H1 (cell line): ENCODE measurements around the gene ADIPOR2. TPM values are rescaled to one million over a fixed set of nuclear protein-coding genes. Genes with fewer than 3 reads are reported as not detected.

ENCODE experiments used
- CTCF ChIA-PET: fragments of 300-600 bp; sonication (Branson Sonifier 250); formaldehyde crosslinking; loops from one replicate; lab custom pipeline; 2021; ENCODE audit not compliant: partially characterized antibody; lab: Charles Lee
- POLR2A ChIA-PET: fragments of 300-600 bp; sonication (Branson Sonifier 250); formaldehyde crosslinking; loops from one replicate; lab custom pipeline; 2021; ENCODE audit warnings: inconsistent platforms; ENCODE audit not compliant: partially characterized antibody; lab: Charles Lee
- DNase-seq, 2 experiments: peaks; one replicate each; pipeline versions ENCODE4 v3.0.0 to v3.0.0-alpha.2; 2010 to 2022; ENCODE audit warnings: low spot score in 2 of 2, low read depth in 1 of 2, mixed read lengths in 1 of 2
- FAIRE-seq: peaks from 2 replicates; lab custom pipeline; 2011; peaks lifted over from hg19 to GRCh38; lab: Jason Lieb, UNC
- H2AFZ ChIP-seq: 2 replicates; pipeline ENCODE4 v1.8.1; 2012; ENCODE audit warnings: low read length, inconsistent platforms
- H2AK5ac ChIP-seq: 2 replicates; pipeline ENCODE4 v1.6.1; 2013; ENCODE audit warnings: low read depth, low read length
- H2BK120ac ChIP-seq: replicated peaks from 2 replicates; pipeline ENCODE3; 2013; ENCODE audit warnings: low read depth, low read length, inconsistent platforms
- H2BK12ac ChIP-seq: 2 replicates; pipeline ENCODE4 v1.6.1; 2013; ENCODE audit warnings: low read depth, low read length
- H2BK15ac ChIP-seq: 2 replicates; pipeline ENCODE4 v1.6.1; 2013; ENCODE audit warnings: low read length
- H2BK20ac ChIP-seq: 2 replicates; pipeline ENCODE4 v1.6.1; 2013; ENCODE audit warnings: low read length
- H2BK5ac ChIP-seq: 2 replicates; pipeline ENCODE4 v1.6.1; 2013; ENCODE audit warnings: low read depth, low read length
- H3K14ac ChIP-seq: 2 replicates; pipeline ENCODE4 v1.6.1; 2013; ENCODE audit warnings: inconsistent platforms; ENCODE audit not compliant: insufficient read length
- H3K18ac ChIP-seq: 2 replicates; pipeline ENCODE4 v1.6.1; 2013; ENCODE audit warnings: low read length; ENCODE audit errors: extremely low read depth
- H3K23ac ChIP-seq: 2 replicates; pipeline ENCODE4 v1.6.1; 2013; ENCODE audit warnings: inconsistent platforms; ENCODE audit not compliant: insufficient read length
- H3K23me2 ChIP-seq: 2 replicates; pipeline ENCODE4 v1.6.1; 2013; ENCODE audit warnings: low read depth, low read length
- H3K27ac ChIP-seq: 2 replicates; pipeline ENCODE4 v1.6.1; 2011; ENCODE audit warnings: low read depth, low read length, inconsistent platforms
- H3K27me3 ChIP-seq, 4 experiments: replicated peaks in 1 of 4; 1 replicate in 1 of 4; 2 replicates in 3 of 4; pipeline versions ENCODE4 v1.6.1 to v1.8.1; 2011 to 2013; ENCODE audit warnings: low read length in 3 of 4, mild to moderate bottlenecking in 3 of 4, inconsistent platforms in 2 of 4, mixed read lengths in 2 of 4, moderate library complexity in 1 of 4; ENCODE audit not compliant: control insufficient read depth in 3 of 4, insufficient read depth in 3 of 4; ENCODE audit errors: extremely low read depth in 1 of 4
- H3K36me3 ChIP-seq, 4 experiments: 2 replicates each; pipeline versions ENCODE4 v1.6.1 to v1.8.1; 2011 to 2013; ENCODE audit warnings: mild to moderate bottlenecking in 4 of 4, low read length in 3 of 4, moderate library complexity in 2 of 4, control low read depth in 1 of 4, inconsistent platforms in 1 of 4; ENCODE audit not compliant: insufficient read depth in 4 of 4, control insufficient read depth in 2 of 4
- H3K4ac ChIP-seq: replicated peaks from 2 replicates; pipeline ENCODE3; 2013; ENCODE audit warnings: low read length, low read depth, mixed read lengths, inconsistent platforms; ENCODE audit not compliant: insufficient read length
- H3K4me1 ChIP-seq, 4 experiments: replicated peaks in 1 of 4; 1 replicate in 1 of 4; 2 replicates in 3 of 4; pipeline versions ENCODE4 v1.6.1 to v1.8.1; 2011 to 2013; ENCODE audit warnings: low read length in 3 of 4, inconsistent platforms in 2 of 4, mixed read lengths in 1 of 4; ENCODE audit not compliant: insufficient read depth in 4 of 4, control insufficient read depth in 3 of 4
- H3K4me2 ChIP-seq, 2 experiments: 2 replicates each; pipeline versions ENCODE4 v1.6.1 to v1.8.1; 2011 to 2013; ENCODE audit warnings: low read depth in 2 of 2, low read length in 2 of 2, control low read depth in 1 of 2, inconsistent platforms in 1 of 2, mild to moderate bottlenecking in 1 of 2; ENCODE audit not compliant: insufficient read depth in 1 of 2
- H3K4me3 ChIP-seq, 4 experiments: fragments of 200-600, 300-600 bp in 1 of 4; sonication (generic), shearing (Covaris generic), sonication (Bioruptor Twin) in 1 of 4; 2 replicates each; pipeline versions ENCODE4 v1.5.1 to v1.8.1; 2011 to 2016; ENCODE audit warnings: low read length in 4 of 4, low read depth in 3 of 4, control low read depth in 2 of 4, inconsistent platforms in 2 of 4, mild to moderate bottlenecking in 2 of 4, mixed read lengths in 1 of 4, moderate library complexity in 1 of 4; ENCODE audit not compliant: insufficient read depth in 2 of 4; ENCODE audit errors: extremely low read depth in 1 of 4
- H3K56ac ChIP-seq: replicated peaks from 2 replicates; pipeline ENCODE3; 2013; ENCODE audit warnings: low read depth, mild to moderate bottlenecking, mixed read lengths, low read length, inconsistent platforms; ENCODE audit not compliant: insufficient read length
- H3K79me1 ChIP-seq: 2 replicates; pipeline ENCODE4 v1.6.1; 2013; ENCODE audit warnings: low read depth, low read length, control low read depth
- H3K79me2 ChIP-seq, 2 experiments: 2 replicates each; pipeline versions ENCODE4 v1.6.1 to v1.8.1; 2012 to 2013; ENCODE audit warnings: low read length in 2 of 2, mild to moderate bottlenecking in 2 of 2, inconsistent platforms in 1 of 2; ENCODE audit not compliant: insufficient read depth in 2 of 2, control insufficient read depth in 1 of 2
- H3K9ac ChIP-seq, 4 experiments: replicated peaks in 1 of 4; 1 replicate in 1 of 4; 2 replicates in 3 of 4; pipeline versions ENCODE4 v1.6.1 to v1.8.1; 2011 to 2013; ENCODE audit warnings: low read depth in 3 of 4, low read length in 3 of 4, control low read depth in 2 of 4, mild to moderate bottlenecking in 2 of 4, moderate library complexity in 2 of 4, inconsistent platforms in 1 of 4; ENCODE audit errors: extremely low read depth in 1 of 4
- H3K9me3 ChIP-seq, 2 experiments: 2 replicates each; pipeline versions ENCODE4 v1.6.1 to v1.8.1; 2012 to 2013; ENCODE audit warnings: mild to moderate bottlenecking in 2 of 2, moderate library complexity in 2 of 2, control low read depth in 1 of 2, inconsistent platforms in 1 of 2, low read depth in 1 of 2, low read length in 1 of 2, mixed read lengths in 1 of 2; ENCODE audit not compliant: insufficient read depth in 2 of 2
- H4K20me1 ChIP-seq, 2 experiments: replicated peaks in 1 of 2; 2 replicates each; pipeline versions ENCODE3 to v1.8.1; 2011 to 2013; ENCODE audit warnings: inconsistent platforms in 2 of 2, low read length in 2 of 2, mild to moderate bottlenecking in 1 of 2; ENCODE audit not compliant: insufficient read depth in 2 of 2, control insufficient read depth in 1 of 2
- H4K5ac ChIP-seq: 2 replicates; pipeline ENCODE4 v1.6.1; 2013; ENCODE audit warnings: low read length, low read depth, mixed read lengths, inconsistent platforms; ENCODE audit not compliant: insufficient read length
- H4K8ac ChIP-seq: 2 replicates; pipeline ENCODE4 v1.8.0; 2013; ENCODE audit warnings: mild to moderate bottlenecking, moderate library complexity, low read length, inconsistent platforms; ENCODE audit not compliant: insufficient read depth; ENCODE audit errors: extremely low read depth
- H4K91ac ChIP-seq: replicated peaks from 2 replicates; pipeline ENCODE3; 2013; ENCODE audit warnings: low read length, mixed read lengths, inconsistent platforms; ENCODE audit not compliant: insufficient read length
- BRCA1 ChIP-seq: IDR thresholded peaks from 2 replicates; pipeline ENCODE4 v1.6.1; 2012; ENCODE audit warnings: low read depth, low read length, improper control_type of control experiment
- NRF1 ChIP-seq: IDR thresholded peaks from 2 replicates; pipeline ENCODE4 v1.6.1; 2011; ENCODE audit warnings: mild to moderate bottlenecking, low read depth, low read length, improper control_type of control experiment
- POLR2A ChIP-seq, 2 experiments: IDR thresholded peaks; 1 replicate in 1 of 2; 2 replicates in 1 of 2; pipeline ENCODE4 v1.6.1; 2011; ENCODE audit warnings: low read depth in 2 of 2, low read length in 2 of 2, mild to moderate bottlenecking in 2 of 2; ENCODE audit errors: control extremely low read depth in 1 of 2
- SP1 ChIP-seq: IDR thresholded peaks from 2 replicates; pipeline ENCODE4 v1.6.1; 2011; ENCODE audit warnings: low read depth, low read length
- SP2 ChIP-seq: IDR thresholded peaks from 2 replicates; pipeline ENCODE4 v1.6.1; 2012; ENCODE audit warnings: mild to moderate bottlenecking, low read length, inconsistent platforms
- TAF1 ChIP-seq: IDR thresholded peaks from 2 replicates; pipeline ENCODE4 v1.6.1; 2011; ENCODE audit warnings: mild to moderate bottlenecking, low read depth, low read length
- WGBS, 2 experiments: shearing (Covaris generic) in 1 of 2; methylation state at CpG; one replicate each; pipeline versions ENCODE4 v1.1.6 to v1.1.7; 2013 to 2015; ENCODE audit warnings: low lambda C conversion rate in 2 of 2, mixed read lengths in 2 of 2, inconsistent platforms in 1 of 2, low coverage in 1 of 2, missing lambda C conversion rate in 1 of 2; ENCODE audit not compliant: insufficient replicate concordance in 2 of 2, insufficient coverage in 1 of 2, insufficient read length in 1 of 2; ENCODE audit errors: extremely low coverage in 1 of 2, missing lambda C conversion rate in 1 of 2; 5-methylcytosine and 5-hydroxymethylcytosine counted together
- polyA plus RNA-seq, 7 experiments: library from polyadenylated mRNA; depleted of rRNA in 3 of 7; stranded (reverse) in 5 of 7; unstranded in 2 of 7; fragments of >200 nt in 5 of 7; fragments of 200-250 nt in 2 of 7; gene quantifications; 1 replicate in 5 of 7; 2 replicates in 1 of 7; 4 replicates in 1 of 7; pipeline versions ENCODE4 v1.2.1 to v1.2.3, GENCODE V29; 2011 to 2013; ENCODE audit warnings: missing spikeins in 2 of 7, mixed read lengths in 2 of 7
- total RNA-seq: library from RNA; stranded (reverse); fragmentation: NEBNext Ultra II Directional; extraction: Animal tissue kit (Norgen Biotek cat#: 25700); gene quantifications from 2 replicates; pipeline ENCODE4 v1.2.1, GENCODE V29; 2021
- TF ChIP-seq, protein P1 (sequence below), 3 experiments: IDR thresholded peaks; 1 replicate in 2 of 3; 2 replicates in 1 of 3; pipeline versions ENCODE4 v1.5.1 to v1.6.1; 2011; ENCODE audit warnings: low read length in 3 of 3, mild to moderate bottlenecking in 3 of 3, inconsistent platforms in 2 of 3, low read depth in 1 of 3, moderate library complexity in 1 of 3; ENCODE audit not compliant: insufficient read depth in 1 of 3; ENCODE audit errors: control extremely low read depth in 1 of 3
- TF ChIP-seq, protein P2 (sequence below): IDR thresholded peaks from 2 replicates; pipeline ENCODE4 v1.6.1; 2011; ENCODE audit warnings: low read length, improper control_type of control experiment

Gene ADIPOR2
- total and polyA plus RNA-seq, 2 of the 8 experiments (the other 6 are each of a cell fraction or from before 2014, with no cell fraction given) = 17.5 to 50.8 TPM

DNA sequence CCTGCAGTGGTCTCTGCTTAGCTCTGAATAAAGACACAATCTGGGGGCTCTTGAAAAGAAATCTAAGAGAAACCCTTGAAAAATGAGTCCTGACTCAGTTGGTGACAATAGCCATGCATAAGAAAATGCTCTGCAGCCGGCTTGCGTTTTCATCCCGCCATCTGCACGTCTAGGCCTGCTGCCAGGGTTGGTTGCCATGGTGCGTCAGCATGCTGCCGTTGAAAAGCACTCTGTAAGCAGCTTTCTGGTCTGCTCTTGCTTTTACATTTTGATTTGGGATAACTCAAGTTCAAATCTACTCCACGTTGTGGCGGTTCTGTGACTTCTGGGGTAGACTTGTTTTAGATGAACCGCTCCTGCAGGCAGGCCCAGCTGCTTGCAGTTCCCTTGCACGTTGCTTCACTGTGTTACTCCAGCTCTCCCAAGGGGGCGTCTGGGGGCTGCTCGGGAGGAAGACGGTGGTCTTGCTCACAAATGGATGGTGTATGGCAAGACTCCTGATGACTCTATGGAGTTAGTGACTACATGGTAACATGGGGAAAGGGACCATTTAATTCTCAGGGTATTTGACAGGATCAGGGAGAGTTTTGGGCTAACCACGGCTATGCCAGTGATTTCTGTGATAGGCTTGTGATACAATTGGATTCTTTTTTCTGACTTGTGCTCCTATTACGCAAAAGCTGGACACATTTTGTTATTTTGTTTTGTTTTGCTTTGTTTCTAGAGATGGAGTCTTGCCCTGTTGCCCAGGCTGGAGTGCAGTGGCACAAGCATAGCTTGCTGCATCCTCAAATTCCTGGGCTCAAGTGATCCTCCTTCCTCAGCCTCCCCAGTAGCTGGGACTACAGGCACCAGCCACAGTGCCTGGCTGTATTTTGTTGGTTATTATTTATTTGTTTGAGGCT, 46.1 kb upstream of the ADIPOR2 start:
- Histone ChIP-seq H4K5ac (no peak overlapping the region), H3K36me3 (no peaks in the 10 kb centered on the region), H2AFZ (no peak overlapping the region), H3K4ac (no peak overlapping the region), H3K4me2 (no peak overlapping the region), H3K9ac (no peak overlapping the region), H3K56ac (no peak overlapping the region), H2AK5ac (no peak overlapping the region), H3K9me3 (no peaks in the 10 kb centered on the region), H3K23ac (no peak overlapping the region), H4K8ac (no peak overlapping the region), H3K79me1 (no peaks in the 10 kb centered on the region), H3K4me1 (peaks cover 0 to 5% (median 0%) of the 10 kb centered on the region in 4 experiments; a peak in 2 of 7 replicates), H4K20me1 (no peaks in the 10 kb centered on the region), H3K18ac (no peak overlapping the region), H2BK12ac (no peak overlapping the region; the same call in 1 of the 2 replicates), H3K79me2 (no peaks in the 10 kb centered on the region), H3K4me3 (no peak overlapping the region), H3K23me2 (peaks cover 2% of the 10 kb centered on the region; the same call in 1 of the 2 replicates), H2BK20ac (no peak overlapping the region), H3K14ac (no peak overlapping the region), H3K27me3 (peaks cover 0 to 2% (median 1%) of the 10 kb centered on the region in 4 experiments; a peak in 2 of 7 replicates), H2BK15ac (no peak overlapping the region), H2BK5ac (no peak overlapping the region), H2BK120ac (no peak overlapping the region), H3K27ac (no peak overlapping the region), H4K91ac (no peak overlapping the region)
- WGBS, 2 experiments = 80% methylated on average over 15 of the region's 15 CpGs; no CpG with 5 or more reads in 1 of the 2 experiments
- POLR2A ChIA-PET = interaction anchor here (0.8 kb wide), 1 partner anchor 128 kb away, joined by 3 read pairs; no protein-coding TSS in a partner anchor
- no peak for FAIRE-seq
- DNase-seq = no peak
- CTCF ChIA-PET = interaction anchor here (0.9 to 18.8 kb wide), 9 partner anchors 8 to 295 kb away, joined by 3 to 265 read pairs (median 9); partner anchors contain the start of gene WNT5B
- TF ChIP-seq, protein P1, sequence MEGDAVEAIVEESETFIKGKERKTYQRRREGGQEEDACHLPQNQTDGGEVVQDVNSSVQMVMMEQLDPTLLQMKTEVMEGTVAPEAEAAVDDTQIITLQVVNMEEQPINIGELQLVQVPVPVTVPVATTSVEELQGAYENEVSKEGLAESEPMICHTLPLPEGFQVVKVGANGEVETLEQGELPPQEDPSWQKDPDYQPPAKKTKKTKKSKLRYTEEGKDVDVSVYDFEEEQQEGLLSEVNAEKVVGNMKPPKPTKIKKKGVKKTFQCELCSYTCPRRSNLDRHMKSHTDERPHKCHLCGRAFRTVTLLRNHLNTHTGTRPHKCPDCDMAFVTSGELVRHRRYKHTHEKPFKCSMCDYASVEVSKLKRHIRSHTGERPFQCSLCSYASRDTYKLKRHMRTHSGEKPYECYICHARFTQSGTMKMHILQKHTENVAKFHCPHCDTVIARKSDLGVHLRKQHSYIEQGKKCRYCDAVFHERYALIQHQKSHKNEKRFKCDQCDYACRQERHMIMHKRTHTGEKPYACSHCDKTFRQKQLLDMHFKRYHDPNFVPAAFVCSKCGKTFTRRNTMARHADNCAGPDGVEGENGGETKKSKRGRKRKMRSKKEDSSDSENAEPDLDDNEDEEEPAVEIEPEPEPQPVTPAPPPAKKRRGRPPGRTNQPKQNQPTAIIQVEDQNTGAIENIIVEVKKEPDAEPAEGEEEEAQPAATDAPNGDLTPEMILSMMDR (IDR thresholded peaks at IDR 0.05; ENCODE audit: control extremely low read depth in 1 of 3, insufficient read depth in 1 of 3, low read depth in 1 of 3, low read length in 3 of 3) = peak in 2 of 3 experiments; percentile 9 to 10; a peak in 1 of 4 replicates
- TF ChIP-seq TAF1 (no peak), SP1 (no peak), NRF1 (no peak), SP2 (no peak), POLR2A (IDR thresholded peaks at IDR 0.05; ENCODE audit: control extremely low read depth in 1 of 2, low read depth in 2 of 2, low read length in 2 of 2) (no peak), BRCA1 (no peak)
- TF ChIP-seq, protein P2, sequence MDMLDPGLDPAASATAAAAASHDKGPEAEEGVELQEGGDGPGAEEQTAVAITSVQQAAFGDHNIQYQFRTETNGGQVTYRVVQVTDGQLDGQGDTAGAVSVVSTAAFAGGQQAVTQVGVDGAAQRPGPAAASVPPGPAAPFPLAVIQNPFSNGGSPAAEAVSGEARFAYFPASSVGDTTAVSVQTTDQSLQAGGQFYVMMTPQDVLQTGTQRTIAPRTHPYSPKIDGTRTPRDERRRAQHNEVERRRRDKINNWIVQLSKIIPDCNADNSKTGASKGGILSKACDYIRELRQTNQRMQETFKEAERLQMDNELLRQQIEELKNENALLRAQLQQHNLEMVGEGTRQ = no peak
